ENCODE measurements around the gene AKR1C1.

DNA sequence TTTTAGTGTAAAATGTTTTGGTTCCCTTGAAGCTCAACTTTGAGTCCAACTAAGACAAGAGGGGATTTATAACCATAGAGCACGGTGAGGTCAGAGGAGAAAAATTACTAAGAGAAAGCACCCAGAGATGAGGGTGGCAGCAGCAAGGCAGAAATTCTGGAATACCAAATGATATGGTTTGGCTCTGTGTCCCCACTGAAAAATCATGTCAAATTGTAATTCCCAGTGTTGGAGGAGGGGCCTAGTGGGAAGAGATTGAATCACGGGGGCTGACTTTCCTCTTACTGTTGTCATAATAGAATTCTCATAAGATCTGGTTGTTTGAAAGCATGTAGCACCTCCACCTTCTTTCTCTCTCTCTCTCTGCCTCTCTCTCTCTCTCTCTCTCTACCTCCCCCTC is 19.4 kb upstream of the AKR1C1 start:
- TF ChIP-seq POLR2A (IDR thresholded peaks at IDR 0.05) (no peak), CTCF (IDR thresholded peaks at IDR 0.05) (no peak)
